Activated CD4-positive, alpha-beta memory T cell treated with anti-CD3 and anti-CD28 coated beads for 36 hours (primary cell): ENCODE data around the gene BCO2. TPM values are rescaled to one million over a fixed set of nuclear protein-coding genes. Genes with fewer than 3 reads are reported as not detected.
A peak's percentile ranks its signal among the peaks of the same experiment; 100 is the strongest.

Experiments
- CTCF ChIA-PET: fragments of 350-600 bp; sonication (Branson Sonifier 250); formaldehyde crosslinking; loops from one replicate; lab custom pipeline; 2021; ENCODE audit warnings: antibody characterized with exemption, inconsistent platforms; lab: Charles Lee
- POLR2A ChIA-PET: fragments of 350-600 bp; sonication (Branson Sonifier 250); formaldehyde crosslinking; loops from one replicate; lab custom pipeline; 2021; ENCODE audit warnings: antibody characterized with exemption; lab: Charles Lee
- DNase-seq: peaks from one replicate; pipeline ENCODE4 v3.0.0-alpha.2; 2020
- H3K27ac Mint-ChIP-seq: one replicate; pipeline ENCODE4 v1.8.0; 2021; ENCODE audit warnings: mixed read lengths
- H3K27me3 Mint-ChIP-seq: one replicate; pipeline ENCODE4 v1.8.0; 2021; ENCODE audit warnings: mixed read lengths
- H3K36me3 Mint-ChIP-seq: one replicate; pipeline ENCODE4 v1.8.0; 2021; ENCODE audit warnings: mixed read lengths
- H3K4me1 Mint-ChIP-seq: one replicate; pipeline ENCODE4 v1.8.0; 2021; ENCODE audit warnings: low read depth, mixed read lengths
- H3K4me3 Mint-ChIP-seq: one replicate; pipeline ENCODE4 v1.8.0; 2021; ENCODE audit warnings: mild to moderate bottlenecking, mixed read lengths
- H3K9me3 Mint-ChIP-seq: one replicate; pipeline ENCODE4 v1.8.0; 2021; ENCODE audit warnings: mixed read lengths
- intact Hi-C: fragments of 100-400 bp; cut with micrococcal nuclease; formaldehyde crosslinking; loops from one replicate; pipeline ENCODE4 v1.15.1; 2023
- total RNA-seq, 2 experiments: library from RNA; stranded (reverse); gene quantifications; one replicate each; pipeline ENCODE4 v1.2.3, GENCODE V29; 2021

The BCO2 gene
- total RNA-seq, 2 experiments from 2014 or later = 0.73 to 1.3 TPM

DNA sequence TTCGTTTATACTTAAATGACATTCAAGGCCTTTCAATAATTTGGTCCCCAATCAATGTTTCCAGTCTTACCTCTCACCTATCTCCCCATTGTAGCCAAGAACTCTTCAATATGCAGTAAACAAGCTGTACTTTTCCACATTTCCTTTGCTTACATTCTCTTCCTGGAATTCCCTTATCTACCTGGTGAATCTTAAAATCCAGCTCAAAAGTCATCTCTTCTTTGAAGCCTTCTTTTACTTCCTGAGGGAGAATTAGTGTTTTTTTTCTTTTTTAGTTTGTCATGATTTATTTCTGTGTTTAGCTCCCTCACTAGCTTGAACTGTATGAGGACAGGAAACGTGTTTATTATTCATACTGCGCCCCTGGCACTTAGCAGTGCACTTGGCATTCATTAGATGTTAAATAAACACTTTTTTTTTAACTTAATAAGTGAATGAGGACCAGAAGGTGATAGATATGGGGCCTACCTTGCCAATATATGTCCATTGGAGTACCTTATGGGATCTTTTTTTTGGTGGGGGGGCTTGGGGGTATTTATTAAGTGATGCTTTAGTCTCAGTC lies 46.0 kb downstream of the BCO2 start:
- no peak for DNase-seq
- no peaks in the 10 kb centered on the region for H3K4me1 Mint-ChIP-seq
- intact Hi-C loops = loop anchor here (10.0 kb wide), 1 partner anchor 1063 kb away; no protein-coding TSS in a partner anchor
- ChIA-PET CTCF (interaction anchor here (0.6 to 11.9 kb wide), 9 partner anchors 24 to 1068 kb away, joined by 3 to 238 read pairs (median 3); no protein-coding TSS in a partner anchor), POLR2A (no interaction called here)
- H3K27ac Mint-ChIP-seq = no peak overlapping the region
- no peaks in the 10 kb centered on the region for H3K36me3 Mint-ChIP-seq
- no peaks in the 10 kb centered on the region for H3K27me3 Mint-ChIP-seq
- no peak overlapping the region for H3K4me3 Mint-ChIP-seq
- no peaks in the 10 kb centered on the region for H3K9me3 Mint-ChIP-seq

DNA sequence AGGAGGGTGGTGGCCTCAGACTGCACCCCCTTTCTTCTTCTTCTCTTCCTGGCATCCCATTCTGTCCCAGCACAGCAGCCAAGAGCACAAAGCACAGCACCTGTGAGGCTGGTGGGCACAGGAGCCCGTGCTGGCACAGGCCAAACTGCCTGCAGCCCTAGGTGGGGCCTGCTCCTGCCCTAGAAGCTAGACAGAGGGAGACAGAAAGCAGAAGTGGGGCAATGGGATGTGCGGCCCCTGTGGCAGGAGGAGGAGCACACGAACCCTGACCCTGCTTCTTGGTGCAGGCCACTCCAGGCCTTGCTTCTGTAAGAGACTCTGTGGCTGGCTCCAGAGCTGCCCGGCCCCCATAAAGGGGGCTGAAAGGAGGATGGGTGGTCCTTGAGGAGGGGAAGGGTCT lies 47.0 kb downstream of the BCO2 start:
- H3K9me3 Mint-ChIP-seq = no peaks in the 10 kb centered on the region
- ChIA-PET CTCF (interaction anchor here (4.4 to 11.9 kb wide), 2 partner anchors 59 to 333 kb away, joined by 20 to 238 read pairs; no protein-coding TSS in a partner anchor), POLR2A (no interaction called here)
- H3K36me3 Mint-ChIP-seq = no peaks in the 10 kb centered on the region
- H3K4me1 Mint-ChIP-seq = peaks cover 7% of the 10 kb centered on the region
- intact Hi-C loops = loop anchor here (10.0 kb wide), 1 partner anchor 1062 kb away; no protein-coding TSS in a partner anchor
- DNase-seq = no peak
- H3K4me3 Mint-ChIP-seq = no peak overlapping the region
- H3K27me3 Mint-ChIP-seq = no peaks in the 10 kb centered on the region
- H3K27ac Mint-ChIP-seq = no peak overlapping the region

DNA sequence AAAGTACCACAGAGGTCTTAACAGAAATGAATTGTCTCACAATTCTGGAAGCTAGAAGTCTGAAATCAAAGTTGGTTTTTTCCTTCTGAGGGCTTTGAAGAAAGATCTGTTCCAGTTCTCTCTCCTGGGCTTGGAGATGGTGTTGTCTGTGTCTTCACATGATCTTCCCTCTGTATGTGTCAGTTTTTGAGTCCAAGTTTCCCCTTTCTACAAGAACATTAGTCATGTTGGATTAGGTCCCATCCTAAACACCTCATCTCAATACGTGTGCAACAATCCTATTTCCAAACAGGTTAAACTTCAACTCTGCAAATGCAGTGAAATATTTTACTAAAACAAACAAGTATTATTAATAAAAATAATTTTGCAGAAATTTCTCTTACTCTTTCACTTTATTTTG lies 47.8 kb downstream of the BCO2 start:
- no peaks in the 10 kb centered on the region for H3K9me3 Mint-ChIP-seq
- no peaks in the 10 kb centered on the region for H3K36me3 Mint-ChIP-seq
- H3K4me1 Mint-ChIP-seq = peaks cover 15% of the 10 kb centered on the region
- no peaks in the 10 kb centered on the region for H3K27me3 Mint-ChIP-seq
- no peak overlapping the region for H3K4me3 Mint-ChIP-seq
- intact Hi-C loops = loop anchor here (10.0 kb wide), 1 partner anchor 1062 kb away; no protein-coding TSS in a partner anchor
- ChIA-PET CTCF (interaction anchor here (1.4 to 11.9 kb wide), 3 partner anchors 53 to 333 kb away, joined by 7 to 238 read pairs (median 20); no protein-coding TSS in a partner anchor), POLR2A (no interaction called here)
- no peak for DNase-seq
- no peak overlapping the region for H3K27ac Mint-ChIP-seq

DNA sequence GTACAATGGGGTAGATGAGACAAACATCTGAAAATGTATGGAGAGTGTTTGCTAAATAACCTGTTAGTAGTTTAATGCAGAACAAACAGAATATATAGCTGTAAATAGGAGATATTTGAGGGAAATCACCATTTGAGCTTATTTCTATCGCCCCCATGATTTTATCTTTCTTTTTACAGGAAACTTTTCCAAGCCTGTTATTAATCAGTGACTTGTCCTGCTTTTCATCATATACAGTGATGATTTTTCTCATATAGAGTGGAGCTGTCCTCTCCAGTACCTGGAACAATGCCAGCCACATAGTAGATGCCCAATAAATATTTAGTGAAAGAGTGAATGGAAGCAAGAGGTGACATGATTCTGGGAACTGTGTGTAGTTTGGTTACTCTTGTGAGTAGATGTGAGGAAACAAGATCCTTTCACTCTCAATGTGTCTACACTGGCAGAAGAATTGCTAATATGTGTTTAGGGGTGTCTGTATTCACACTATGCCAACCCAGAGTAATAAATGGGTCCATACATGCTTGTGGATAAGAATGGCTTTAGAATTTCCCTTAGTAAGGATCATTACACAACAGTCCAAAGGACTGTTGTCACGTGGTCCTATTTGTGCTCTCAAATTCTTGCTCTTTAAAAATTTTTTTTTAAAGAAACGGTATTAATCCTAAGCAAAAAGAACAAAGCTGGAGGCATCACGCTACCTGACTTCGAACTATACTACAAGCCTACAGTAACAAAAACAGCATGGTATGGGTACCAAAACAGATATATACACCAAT lies 48.6 kb downstream of the BCO2 start:
- POLR2A ChIA-PET = no interaction called here
- CTCF ChIA-PET = interaction anchor here (1.4 to 11.9 kb wide), 2 partner anchors 52 to 57 kb away, joined by 7 to 238 read pairs; no protein-coding TSS in a partner anchor
- Mint-ChIP-seq H3K9me3 (no peaks in the 10 kb centered on the region), H3K36me3 (peaks cover 6% of the 10 kb centered on the region), H3K4me3 (no peak overlapping the region), H3K27me3 (no peaks in the 10 kb centered on the region), H3K27ac (no peak overlapping the region), H3K4me1 (peaks cover 21% of the 10 kb centered on the region)
- intact Hi-C loops = loop anchor here (10.0 kb wide), 1 partner anchor 1061 kb away; no protein-coding TSS in a partner anchor
- no peak for DNase-seq

DNA sequence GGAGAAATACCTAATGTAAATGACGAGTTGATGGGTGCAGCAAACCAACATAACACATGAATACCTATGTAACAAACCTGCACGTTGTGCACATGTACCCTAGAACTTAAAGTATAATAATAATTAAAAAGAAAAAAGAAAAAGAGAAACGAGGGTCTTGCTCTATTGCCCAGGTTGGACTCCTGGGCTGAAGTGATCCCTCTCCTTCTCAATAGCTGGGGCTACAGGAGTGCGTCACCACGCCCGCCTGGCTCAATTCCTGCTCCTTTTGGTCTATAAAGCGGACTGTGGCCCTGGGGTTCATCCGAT lies 50.4 kb downstream of the BCO2 start:
- Mint-ChIP-seq H3K36me3 (peaks cover 18% of the 10 kb centered on the region), H3K9me3 (no peaks in the 10 kb centered on the region), H3K4me3 (peak overlapping the region; percentile 86), H3K27ac (peak overlapping the region; percentile 92), H3K4me1 (peaks cover 21% of the 10 kb centered on the region), H3K27me3 (no peaks in the 10 kb centered on the region)
- no peak for DNase-seq
- intact Hi-C loops = loop anchor here (1.0 to 10.0 kb wide), 5 partner anchors 55 to 1089 kb away; partner anchors contain the start of genes ALG9, DIXDC1 and TTC12
- POLR2A ChIA-PET = no interaction called here
- CTCF ChIA-PET = interaction anchor here (3.2 kb wide), 1 partner anchor 55 kb away, joined by 26 read pairs; no protein-coding TSS in a partner anchor

DNA sequence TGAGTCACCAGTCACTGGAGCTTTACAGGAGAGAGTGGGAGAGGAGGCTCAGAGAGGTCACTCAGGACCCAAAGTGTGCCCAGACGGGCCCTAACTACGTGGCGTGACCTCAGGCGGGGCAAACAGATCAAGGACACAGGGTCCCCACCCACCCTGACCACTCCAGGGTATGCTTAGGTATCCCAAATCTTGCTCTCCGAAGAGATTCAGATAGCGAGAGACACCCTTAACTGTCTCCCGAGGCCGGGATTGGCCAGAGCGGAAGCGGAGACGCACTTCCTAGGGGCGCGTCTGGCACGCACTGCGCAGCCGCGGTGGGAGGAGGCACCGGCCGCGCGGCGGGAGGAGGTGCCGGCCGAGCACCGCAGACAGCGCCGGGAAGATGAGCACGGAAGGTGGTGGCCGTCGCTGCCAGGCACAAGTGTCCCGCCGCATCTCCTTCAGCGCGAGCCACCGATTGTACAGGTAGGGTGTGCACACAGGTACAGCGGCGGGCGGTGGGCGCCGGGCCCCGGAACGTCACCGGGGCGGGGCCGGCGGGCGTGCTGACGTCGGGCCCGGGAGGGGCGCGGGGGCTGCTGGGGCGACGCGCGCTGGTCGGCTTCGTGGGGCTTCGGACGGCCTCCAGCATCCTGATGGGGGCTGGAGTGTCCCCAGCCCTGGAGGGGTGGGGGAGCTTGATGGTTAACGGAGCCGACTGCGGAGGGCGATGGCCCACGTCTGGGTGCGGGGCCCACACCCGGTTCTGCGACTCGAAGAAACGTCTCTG lies 50.9 kb downstream of the BCO2 start, which contains the start of gene PTS:
PTS (plus strand) TSS at position 367 of the 769 bp plus-strand sequence; CDS start at position 383, 16 bp downstream.
- peak; percentile 90 for DNase-seq
- Mint-ChIP-seq H3K9me3 (no peaks in the 10 kb centered on the region), H3K27ac (peak within 1 kb of the TSS; percentile 92), H3K4me3 (peak within 1 kb of the TSS; percentile 86), H3K27me3 (no peaks in the 10 kb centered on the region), H3K36me3 (peaks cover 20% of the 10 kb centered on the region), H3K4me1 (peaks cover 21% of the 10 kb centered on the region)
- CTCF ChIA-PET = interaction anchor here (3.2 kb wide), 1 partner anchor 54 kb away, joined by 26 read pairs; no protein-coding TSS in a partner anchor
- POLR2A ChIA-PET = interaction anchor here (1.0 kb wide), 1 partner anchor 123 kb away, joined by 3 read pairs; no protein-coding TSS in a partner anchor
- intact Hi-C loops = loop anchor here (1.0 to 10.0 kb wide), 5 partner anchors 55 to 1088 kb away; partner anchors contain the start of genes ALG9, DIXDC1 and TTC12

DNA sequence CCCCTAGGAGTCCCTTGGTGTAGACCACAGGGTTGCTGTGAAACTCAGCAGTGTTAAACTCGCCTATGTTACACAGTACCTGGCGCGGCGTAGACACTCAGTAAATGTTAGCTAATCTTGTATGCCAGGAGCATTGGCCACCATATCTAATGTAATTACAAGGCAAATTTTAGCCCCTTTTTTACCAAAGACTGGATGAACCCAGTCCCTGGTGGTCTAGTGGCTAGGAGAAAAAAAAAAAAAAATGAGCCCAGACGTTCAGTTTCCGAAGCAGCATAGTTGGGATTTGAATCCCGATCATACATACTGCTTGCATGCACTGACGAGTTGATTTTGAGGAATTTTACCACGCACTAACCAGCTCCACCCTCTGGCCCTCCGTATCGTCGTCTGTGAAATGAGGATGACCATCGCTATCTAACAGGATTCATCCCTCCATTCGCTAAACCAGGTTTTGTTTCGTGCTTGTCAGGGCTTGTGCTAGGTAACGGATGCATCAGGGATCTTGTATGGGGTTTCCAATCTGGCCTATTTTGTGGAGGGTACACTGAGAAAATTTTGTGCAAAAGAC lies 51.6 kb downstream of the BCO2 start:
- Mint-ChIP-seq H3K36me3 (peaks cover 20% of the 10 kb centered on the region), H3K4me1 (peaks cover 21% of the 10 kb centered on the region), H3K27ac (peak overlapping the region; percentile 92), H3K27me3 (no peaks in the 10 kb centered on the region), H3K9me3 (no peaks in the 10 kb centered on the region), H3K4me3 (peak overlapping the region; percentile 86)
- no peak for DNase-seq
- ChIA-PET CTCF (interaction anchor here (1.0 to 3.2 kb wide), 2 partner anchors 54 to 329 kb away, joined by 3 to 26 read pairs; no protein-coding TSS in a partner anchor), POLR2A (interaction anchor here (0.6 to 1.0 kb wide), 2 partner anchors 34 to 124 kb away, joined by 3 read pairs; partner anchors contain the start of gene PLET1)
- intact Hi-C loops = loop anchor here (1.0 to 10.0 kb wide), 5 partner anchors 54 to 1087 kb away; partner anchors contain the start of genes ALG9, DIXDC1 and TTC12

DNA sequence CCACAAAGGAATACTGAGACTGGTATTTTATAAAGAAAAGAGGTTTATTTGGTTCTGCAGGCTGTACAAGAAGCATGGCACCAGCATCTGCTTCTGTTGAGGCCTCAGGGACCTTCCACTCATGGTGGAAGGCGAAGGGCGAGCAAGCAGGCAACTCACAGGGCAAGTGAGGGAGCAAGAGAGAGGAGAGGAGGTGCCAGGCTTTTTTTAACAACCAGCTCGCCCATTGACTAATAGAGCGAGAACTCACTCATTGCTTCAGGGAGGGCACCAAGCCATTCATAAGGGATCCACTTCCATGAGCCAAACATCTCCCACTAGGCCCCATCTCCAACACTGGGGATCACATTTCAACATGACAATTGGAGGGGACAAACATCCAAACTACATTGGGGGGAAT lies 52.2 kb downstream of the BCO2 start:
- intact Hi-C loops = loop anchor here (2.0 to 10.0 kb wide), 4 partner anchors 53 to 1057 kb away; partner anchors contain the start of genes ALG9 and DIXDC1
- peaks cover 21% of the 10 kb centered on the region for H3K4me1 Mint-ChIP-seq
- CTCF ChIA-PET = interaction anchor here (1.0 to 3.2 kb wide), 2 partner anchors 53 to 328 kb away, joined by 3 to 26 read pairs; no protein-coding TSS in a partner anchor
- peak overlapping the region; percentile 92 for H3K27ac Mint-ChIP-seq
- H3K4me3 Mint-ChIP-seq = peak overlapping the region; percentile 86
- H3K27me3 Mint-ChIP-seq = no peaks in the 10 kb centered on the region
- DNase-seq = peak; percentile 12
- POLR2A ChIA-PET = interaction anchor here (0.6 to 0.9 kb wide), 2 partner anchors 33 to 53 kb away, joined by 3 read pairs; partner anchors contain the start of gene PLET1
- no peaks in the 10 kb centered on the region for H3K9me3 Mint-ChIP-seq
- peaks cover 20% of the 10 kb centered on the region for H3K36me3 Mint-ChIP-seq

DNA sequence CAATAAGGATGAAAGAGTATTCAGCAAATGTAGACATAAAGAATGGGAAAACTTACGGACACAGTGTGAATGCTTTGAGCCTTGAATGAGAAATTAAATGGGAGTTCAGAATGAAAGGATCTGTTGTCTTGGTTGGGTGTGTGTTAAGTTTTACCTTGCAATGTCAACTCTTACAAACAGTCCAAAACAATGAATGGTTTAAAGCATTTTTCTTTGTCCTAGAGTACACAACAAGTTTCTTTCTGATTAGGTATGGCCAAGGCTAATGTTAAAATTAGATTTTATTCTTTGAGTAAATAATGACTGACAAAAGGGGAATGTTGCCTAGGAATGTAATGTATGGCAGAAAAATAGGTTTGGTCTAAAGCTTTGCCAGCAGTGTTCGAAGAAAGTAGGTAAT lies 53.4 kb downstream of the BCO2 start:
- Mint-ChIP-seq H3K4me1 (peaks cover 21% of the 10 kb centered on the region), H3K9me3 (no peaks in the 10 kb centered on the region), H3K27ac (no peak overlapping the region), H3K4me3 (no peak overlapping the region), H3K36me3 (peaks cover 24% of the 10 kb centered on the region), H3K27me3 (no peaks in the 10 kb centered on the region)
- CTCF ChIA-PET = interaction anchor here (0.5 to 1.6 kb wide), 2 partner anchors 9 to 452 kb away, joined by 3 to 7 read pairs; no protein-coding TSS in a partner anchor
- POLR2A ChIA-PET = no interaction called here
- intact Hi-C loops = loop anchor here (5.0 to 10.0 kb wide), 3 partner anchors 291 to 1056 kb away; partner anchors contain the start of genes ALG9 and DIXDC1
- DNase-seq = no peak

DNA sequence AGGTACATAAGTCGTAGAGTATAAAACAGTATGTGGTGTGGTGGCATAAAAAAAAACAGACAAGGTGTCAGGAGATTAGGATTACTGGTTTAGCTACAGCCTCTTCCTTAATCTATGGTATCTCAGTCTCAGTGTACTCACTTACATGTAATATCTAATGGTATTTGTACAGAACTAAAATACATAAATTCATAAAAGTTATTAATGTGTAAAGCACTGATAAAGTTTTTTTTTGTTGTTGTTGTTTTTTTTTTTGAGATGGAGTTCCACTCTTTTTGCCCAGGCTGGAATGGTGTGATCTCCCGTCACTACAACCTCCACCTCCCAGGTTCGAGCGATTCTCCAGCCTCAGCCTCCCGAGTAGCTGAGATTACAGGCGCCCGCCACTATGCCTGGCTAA lies 53.8 kb downstream of the BCO2 start:
- H3K27ac Mint-ChIP-seq = no peak overlapping the region
- no peaks in the 10 kb centered on the region for H3K9me3 Mint-ChIP-seq
- intact Hi-C loops = loop anchor here (5.0 to 10.0 kb wide), 3 partner anchors 292 to 1056 kb away; partner anchors contain the start of genes ALG9 and DIXDC1
- ChIA-PET CTCF (interaction anchor here (1.3 to 1.6 kb wide), 2 partner anchors 10 to 51 kb away, joined by 7 to 11 read pairs; no protein-coding TSS in a partner anchor), POLR2A (no interaction called here)
- H3K4me1 Mint-ChIP-seq = peaks cover 21% of the 10 kb centered on the region
- DNase-seq = no peak
- no peaks in the 10 kb centered on the region for H3K27me3 Mint-ChIP-seq
- H3K4me3 Mint-ChIP-seq = no peak overlapping the region
- H3K36me3 Mint-ChIP-seq = peaks cover 24% of the 10 kb centered on the region
